IMR-90 (cell line): ENCODE data around the gene SMIM12. TPM values are rescaled to one million over a fixed set of nuclear protein-coding genes. Genes with fewer than 3 reads are reported as not detected.

Experiments
- ATAC-seq: fragments of 200-7000 bp; cut with Tn5 transposase; 2 replicates; pipeline ENCODE4 v1.9.1; 2020; ENCODE audit warnings: low read depth, mild to moderate bottlenecking, moderate library complexity
- BruUV-seq: library from RNA; stranded (reverse); fragments of 400-500 nt; replicated peaks from 2 replicates; lab custom pipeline; 2021; lab: Mats Ljungman, UMichigan
- CTCF ChIA-PET: fragments of 300-600 bp; formaldehyde crosslinking; extraction: SDS; loops from one replicate; lab custom pipeline; 2021; ENCODE audit warnings: antibody characterized with exemption; lab: Yijun Ruan, JAX
- POLR2A ChIA-PET: fragments of 300-600 bp; sonication (Branson Sonifier 250); formaldehyde crosslinking; loops from one replicate; lab custom pipeline; 2022; ENCODE audit warnings: antibody characterized with exemption; ENCODE audit not compliant: unreplicated experiment; lab: Charles Lee
- DNase-seq: peaks from one replicate; pipeline ENCODE4 v3.0.0; 2013
- H2AFZ ChIP-seq: replicated peaks from 2 replicates; pipeline ENCODE3; 2013; ENCODE audit warnings: low read length, mild to moderate bottlenecking; ENCODE audit not compliant: poor library complexity
- H2AK5ac ChIP-seq: 2 replicates; pipeline ENCODE4 v1.6.1; 2013; ENCODE audit warnings: low read depth, low read length, inconsistent platforms
- H2AK9ac ChIP-seq: replicated peaks from 2 replicates; pipeline ENCODE3; 2013; ENCODE audit warnings: mild to moderate bottlenecking, low read depth, low read length, moderate library complexity; ENCODE audit not compliant: poor library complexity
- H2BK120ac ChIP-seq: 2 replicates; pipeline ENCODE4 v1.6.1; 2013; ENCODE audit warnings: low read depth, low read length, inconsistent platforms
- H2BK15ac ChIP-seq: 3 replicates; pipeline ENCODE4 v1.6.1; 2013; ENCODE audit warnings: low read depth, low read length, inconsistent platforms
- H2BK20ac ChIP-seq: 2 replicates; pipeline ENCODE4 v1.6.1; 2013; ENCODE audit warnings: low read depth, mild to moderate bottlenecking, inconsistent platforms, low read length, moderate library complexity
- H2BK5ac ChIP-seq: 2 replicates; pipeline ENCODE4 v1.6.1; 2013; ENCODE audit warnings: mild to moderate bottlenecking, low read depth, low read length, inconsistent platforms; ENCODE audit not compliant: poor library complexity, severe bottlenecking
- H3K14ac ChIP-seq: replicated peaks from 2 replicates; pipeline ENCODE4 v1.6.1; 2013; ENCODE audit warnings: low read depth, low read length, inconsistent platforms
- H3K18ac ChIP-seq: 2 replicates; pipeline ENCODE4 v1.6.1; 2013; ENCODE audit warnings: low read depth, low read length, control low read depth
- H3K23ac ChIP-seq: 2 replicates; pipeline ENCODE4 v1.6.1; 2013; ENCODE audit warnings: low read depth, low read length, inconsistent platforms
- H3K27ac ChIP-seq: 2 replicates; pipeline ENCODE4 v1.5.1; 2013; ENCODE audit warnings: mild to moderate bottlenecking, control low read depth, low read length; ENCODE audit not compliant: insufficient read depth
- H3K27me3 ChIP-seq: 2 replicates; pipeline ENCODE4 v1.6.1; 2013; ENCODE audit warnings: low read length; ENCODE audit not compliant: control insufficient read depth, insufficient read depth
- H3K36me3 ChIP-seq: 2 replicates; pipeline ENCODE4 v1.6.1; 2013; ENCODE audit warnings: low read length, mixed read lengths; ENCODE audit not compliant: control insufficient read depth, insufficient read depth
- H3K4ac ChIP-seq: 2 replicates; pipeline ENCODE4 v1.6.1; 2013; ENCODE audit warnings: low read depth, low read length, inconsistent platforms
- H3K4me1 ChIP-seq: 2 replicates; pipeline ENCODE4 v1.6.1; 2013; ENCODE audit warnings: low read length, mixed read lengths; ENCODE audit not compliant: control insufficient read depth, insufficient read depth
- H3K4me2 ChIP-seq: 2 replicates; pipeline ENCODE4 v1.6.1; 2013; ENCODE audit warnings: low read depth, mild to moderate bottlenecking, control low read depth, low read length, moderate library complexity
- H3K4me3 ChIP-seq: 2 replicates; pipeline ENCODE4 v1.5.1; 2013; ENCODE audit warnings: low read depth, mild to moderate bottlenecking, control low read depth, low read length, moderate library complexity; ENCODE audit not compliant: insufficient read depth
- H3K56ac ChIP-seq: 2 replicates; pipeline ENCODE4 v1.6.1; 2013; ENCODE audit warnings: low read length, inconsistent platforms; ENCODE audit not compliant: insufficient read depth; ENCODE audit errors: extremely low read depth
- H3K79me1 ChIP-seq, 2 experiments: 2 replicates each; pipeline ENCODE4 v1.6.1; 2013; ENCODE audit warnings: low read length in 2 of 2, inconsistent platforms in 1 of 2, low read depth in 1 of 2
- H3K9ac ChIP-seq: 2 replicates; pipeline ENCODE4 v1.6.1; 2013; ENCODE audit warnings: low read depth, low read length, control low read depth
- H3K9me1 ChIP-seq: 2 replicates; pipeline ENCODE4 v1.6.1; 2013; ENCODE audit warnings: low read length, inconsistent platforms; ENCODE audit not compliant: insufficient read depth
- H3K9me3 ChIP-seq: 2 replicates; pipeline ENCODE4 v1.6.1; 2013; ENCODE audit warnings: low read length; ENCODE audit not compliant: control insufficient read depth, insufficient read depth
- H4K20me1 ChIP-seq: 2 replicates; pipeline ENCODE4 v1.6.1; 2013; ENCODE audit warnings: low read length, inconsistent platforms; ENCODE audit not compliant: insufficient read depth
- H4K5ac ChIP-seq: 2 replicates; pipeline ENCODE4 v1.6.1; 2013; ENCODE audit warnings: mild to moderate bottlenecking, low read depth, low read length, control low read depth
- H4K8ac ChIP-seq, 2 experiments: 2 replicates each; pipeline ENCODE4 v1.6.1; 2013; ENCODE audit warnings: low read depth in 2 of 2, low read length in 2 of 2, control low read depth in 1 of 2, inconsistent platforms in 1 of 2
- H4K91ac ChIP-seq: 2 replicates; pipeline ENCODE4 v1.6.1; 2013; ENCODE audit warnings: low read depth, low read length, inconsistent platforms; ENCODE audit not compliant: insufficient read depth
- MXI1 ChIP-seq: IDR thresholded peaks from 2 replicates; pipeline ENCODE4 v1.6.1; 2012; ENCODE audit warnings: low read depth, mild to moderate bottlenecking, low read length, moderate library complexity, borderline replicate concordance
- RAD21 ChIP-seq: IDR thresholded peaks from 2 replicates; pipeline ENCODE4 v1.6.1; 2012; ENCODE audit warnings: low read length, improper control_type of control experiment
- RFX5 ChIP-seq: IDR thresholded peaks from 2 replicates; pipeline ENCODE4 v1.8.0; 2012; ENCODE audit warnings: low read depth, mild to moderate bottlenecking, low read length, moderate library complexity
- SMC3 ChIP-seq: fragments of 150-350 bp; IDR thresholded peaks from 2 replicates; pipeline ENCODE4 v1.6.1; 2016; ENCODE audit warnings: low read depth, mild to moderate bottlenecking, antibody characterized with exemption, low read length, moderate library complexity
- WGBS, 2 experiments: methylation state at CpG; one replicate each; pipeline versions ENCODE4 v1.1.5 to v1.1.7; 2013; ENCODE audit warnings: missing lambda C conversion rate in 2 of 2; ENCODE audit not compliant: insufficient read length in 1 of 2; ENCODE audit errors: extremely low coverage in 2 of 2; 5-methylcytosine and 5-hydroxymethylcytosine counted together
- dilution Hi-C: fragments of 300-500 bp; cut with HindIII; formaldehyde crosslinking; loops from one replicate; pipeline ENCODE4 v1.14.3; 2018; ENCODE audit warnings: low sequenced_read_pairs; ENCODE audit not compliant: unreplicated experiment
- in situ Hi-C: fragments of 300-500 bp; cut with MboI; formaldehyde crosslinking; loops from 3 replicates; pipeline ENCODE4 v1.14.3; 2019; ENCODE audit warnings: low sequenced_read_pairs, inconsistent platforms, mixed read lengths
- intact Hi-C: fragments of 100-400 bp; cut with micrococcal nuclease; formaldehyde crosslinking; loops from 2 replicates; pipeline ENCODE4 v1.10.0; 2022
- polyA plus RNA-seq, 3 experiments: library from polyadenylated mRNA; depleted of rRNA; stranded (reverse); fragments of >200 nt; gene quantifications; 2 replicates each; pipeline ENCODE4 v1.2.3, GENCODE V29; 2012; ENCODE audit warnings: low replicate concordance in 1 of 3
- total RNA-seq: library from RNA; depleted of rRNA; stranded (reverse); fragments of >200 nt; gene quantifications from 2 replicates; pipeline ENCODE4 v1.2.3, GENCODE V29; 2012

Gene SMIM12
- total and polyA plus RNA-seq, 2 of the 4 experiments (the other 2 are of a cell fraction) = 31.9 to 44.4 TPM

- Histone ChIP-seq H3K9me3 (no peaks in the 10 kb centered on the region), H2BK5ac (no peak overlapping the region), H3K27ac (no peak overlapping the region), H3K4me3 (no peak overlapping the region), H2AK9ac (no peak overlapping the region), H2BK20ac (no peak overlapping the region), H3K4me1 (no peaks in the 10 kb centered on the region), H3K4me2 (no peak overlapping the region), H3K56ac (no peak overlapping the region), H2BK120ac (no peak overlapping the region), H3K9me1 (no peaks in the 10 kb centered on the region), H3K79me1 (no peaks in the 10 kb centered on the region), H4K91ac (no peak overlapping the region), H4K20me1 (no peaks in the 10 kb centered on the region), H3K36me3 (no peaks in the 10 kb centered on the region), H4K8ac (no peak overlapping the region), H3K18ac (no peak overlapping the region), H2AFZ (no peak overlapping the region), H3K14ac (no peak overlapping the region), H4K5ac (no peak overlapping the region), H3K23ac (no peak overlapping the region), H2BK15ac (no peak overlapping the region), H3K27me3 (peaks cover 10% of the 10 kb centered on the region), H3K4ac (no peak overlapping the region), H2AK5ac (no peak overlapping the region), H3K9ac (no peak overlapping the region)
- no CpG with 5 or more reads among the region's 4 CpGs for WGBS, 2 experiments
- intact Hi-C loops (loop anchor here (5.0 kb wide), 1 partner anchor 568 kb away; no protein-coding TSS in a partner anchor), dilution Hi-C loops (no loop called here), in situ Hi-C loops (no loop called here)
- DNase-seq (no peak), ATAC-seq (no peak)
- no TSS peak for BruUV-seq
- ChIA-PET CTCF (interaction anchor here (0.7 kb wide), 1 partner anchor 40 kb away, joined by 3 read pairs; the partner anchor contains the start of gene SMIM12), POLR2A (no interaction called here)
- no peak for TF ChIP-seq RAD21
- TF ChIP-seq SMC3 = no peak
- no peak for TF ChIP-seq MXI1
- no peak for TF ChIP-seq RFX5
Measured at GRCh38 chr1:34899471-34899870, 39.9 kb upstream of the SMIM12 start.
